Tibial nerve (tissue), 4 donors: Measurements from ENCODE around the gene GRAMD1A. TPM values are rescaled to one million over a fixed set of nuclear protein-coding genes. Genes with fewer than 3 reads are reported as not detected.

Experiments
- DNase-seq, 2 donors: peaks; one replicate each; pipeline ENCODE4 v3.0.0-alpha.2; 2019; ENCODE audit warnings: low spot score in 2 of 2
- H3K27ac ChIP-seq, 4 donors: fragments of 200-600 bp; sonication (generic) in 3 of 4; one replicate each; pipeline ENCODE4 v1.5.1; 2017 to 2019; ENCODE audit warnings: mild to moderate bottlenecking in 1 of 4
- H3K27me3 ChIP-seq, 2 donors: fragments of 200-600 bp; sonication (generic) in 1 of 2; one replicate each; pipeline versions ENCODE4 v1.5.1 to v1.6.0; 2017 to 2019
- H3K36me3 ChIP-seq, 3 donors: fragments of 200-600 bp; sonication (generic); one replicate each; pipeline ENCODE4 v1.5.1; 2018 to 2019
- H3K4me1 ChIP-seq, 4 donors: fragments of 200-600 bp; sonication (generic) in 3 of 4; one replicate each; pipeline ENCODE4 v1.5.1; 2017 to 2019
- H3K4me3 ChIP-seq, 4 donors: fragments of 200-600 bp; sonication (generic) in 3 of 4; one replicate each; pipeline ENCODE4 v1.5.1; 2017 to 2019; ENCODE audit warnings: mild to moderate bottlenecking in 1 of 4, moderate library complexity in 1 of 4
- H3K9me3 ChIP-seq, 4 donors: fragments of 200-600 bp; sonication (generic) in 3 of 4; one replicate each; pipeline ENCODE4 v1.5.1; 2017 to 2019
- EP300 ChIP-seq, 2 donors: sonication (generic); formaldehyde crosslinking; IDR thresholded peaks; one replicate each; pipeline ENCODE4 v1.6.1; 2017; ENCODE audit warnings: antibody characterized with exemption in 2 of 2, mild to moderate bottlenecking in 1 of 2
- POLR2A ChIP-seq, 2 donors: fragments of 450-650 bp; IDR thresholded peaks; one replicate each; pipeline ENCODE4 v1.6.1; 2017; ENCODE audit warnings: antibody characterized with exemption in 2 of 2, mild to moderate bottlenecking in 2 of 2, moderate library complexity in 2 of 2
- WGBS, 2 donors: methylation state at CpG; one replicate each; pipeline ENCODE4 v1.1.5; 2018; 5-methylcytosine and 5-hydroxymethylcytosine counted together
- total RNA-seq, 4 donors: library from RNA; depleted of rRNA; stranded (reverse); fragments of >200 nt; gene quantifications; one replicate each; pipeline ENCODE4 v1.1.0, GENCODE V29; 2016
- TF ChIP-seq, protein P1 (sequence below), 5 experiments: fragments of 200-600 bp in 3 of 5; fragments of 450-650 bp in 2 of 5; sonication (generic) in 3 of 5; IDR thresholded peaks; one replicate each; pipeline ENCODE4 v1.5.1; 2016 to 2019; ENCODE audit warnings: antibody characterized with exemption in 5 of 5, mild to moderate bottlenecking in 3 of 5, moderate library complexity in 2 of 5

The GRAMD1A gene
- total RNA-seq, 4 donors from 2014 or later, result 53.1 to 108 (median 61.6) TPM

DNA sequence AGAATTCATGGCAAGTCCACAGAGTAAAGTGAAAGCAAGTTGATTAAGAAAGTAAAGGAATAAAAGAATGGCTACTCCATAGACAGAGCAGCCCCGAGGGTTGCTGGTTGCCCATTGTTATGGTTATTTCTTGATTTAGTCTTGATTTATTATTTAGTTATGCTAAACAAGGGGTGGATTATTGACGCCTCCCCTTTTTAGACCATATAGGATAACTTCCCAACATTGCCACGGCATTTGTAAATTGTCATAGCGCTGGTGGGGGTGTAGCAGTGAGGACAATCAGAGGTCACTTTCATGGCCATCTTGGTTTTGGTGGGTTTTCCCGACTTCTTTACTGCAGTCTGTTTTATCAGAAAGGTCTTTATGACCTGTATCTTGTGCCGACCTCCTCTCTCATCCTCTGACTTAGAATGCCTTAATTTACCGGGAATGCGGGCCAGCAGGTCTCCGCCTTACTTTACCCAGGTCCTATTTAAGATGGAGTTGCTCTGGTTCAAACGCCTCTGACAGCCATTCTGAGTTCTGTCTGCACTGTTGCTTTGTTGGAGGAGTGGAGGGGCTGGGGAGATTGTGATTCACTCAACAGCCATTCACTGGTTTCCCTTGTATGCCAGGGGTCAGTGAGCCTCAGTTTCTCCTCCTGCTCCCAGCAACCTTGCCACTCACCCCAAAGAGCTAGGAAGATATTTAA, 69.0 kb downstream of the GRAMD1A start:
- Histone ChIP-seq H3K27ac (no peak overlapping the region), H3K4me1 (peaks cover 0 to 19% (median 2%) of the 10 kb centered on the region in 4 donors), H3K9me3 (peaks cover 0 to 11% (median 0%) of the 10 kb centered on the region in 4 donors), H3K4me3 (no peak overlapping the region), H3K27me3 (no peaks in the 10 kb centered on the region), H3K36me3 (no peaks in the 10 kb centered on the region)
- 61 to 62% methylated on average over 10 of the region's 10 CpGs for WGBS, 2 donors
- DNase-seq, result no peak
- TF ChIP-seq, protein P1, sequence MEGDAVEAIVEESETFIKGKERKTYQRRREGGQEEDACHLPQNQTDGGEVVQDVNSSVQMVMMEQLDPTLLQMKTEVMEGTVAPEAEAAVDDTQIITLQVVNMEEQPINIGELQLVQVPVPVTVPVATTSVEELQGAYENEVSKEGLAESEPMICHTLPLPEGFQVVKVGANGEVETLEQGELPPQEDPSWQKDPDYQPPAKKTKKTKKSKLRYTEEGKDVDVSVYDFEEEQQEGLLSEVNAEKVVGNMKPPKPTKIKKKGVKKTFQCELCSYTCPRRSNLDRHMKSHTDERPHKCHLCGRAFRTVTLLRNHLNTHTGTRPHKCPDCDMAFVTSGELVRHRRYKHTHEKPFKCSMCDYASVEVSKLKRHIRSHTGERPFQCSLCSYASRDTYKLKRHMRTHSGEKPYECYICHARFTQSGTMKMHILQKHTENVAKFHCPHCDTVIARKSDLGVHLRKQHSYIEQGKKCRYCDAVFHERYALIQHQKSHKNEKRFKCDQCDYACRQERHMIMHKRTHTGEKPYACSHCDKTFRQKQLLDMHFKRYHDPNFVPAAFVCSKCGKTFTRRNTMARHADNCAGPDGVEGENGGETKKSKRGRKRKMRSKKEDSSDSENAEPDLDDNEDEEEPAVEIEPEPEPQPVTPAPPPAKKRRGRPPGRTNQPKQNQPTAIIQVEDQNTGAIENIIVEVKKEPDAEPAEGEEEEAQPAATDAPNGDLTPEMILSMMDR (IDR thresholded peaks at IDR 0.05), result no peak
- TF ChIP-seq POLR2A (IDR thresholded peaks at IDR 0.05) (no peak), EP300 (IDR thresholded peaks at IDR 0.05) (no peak)

DNA sequence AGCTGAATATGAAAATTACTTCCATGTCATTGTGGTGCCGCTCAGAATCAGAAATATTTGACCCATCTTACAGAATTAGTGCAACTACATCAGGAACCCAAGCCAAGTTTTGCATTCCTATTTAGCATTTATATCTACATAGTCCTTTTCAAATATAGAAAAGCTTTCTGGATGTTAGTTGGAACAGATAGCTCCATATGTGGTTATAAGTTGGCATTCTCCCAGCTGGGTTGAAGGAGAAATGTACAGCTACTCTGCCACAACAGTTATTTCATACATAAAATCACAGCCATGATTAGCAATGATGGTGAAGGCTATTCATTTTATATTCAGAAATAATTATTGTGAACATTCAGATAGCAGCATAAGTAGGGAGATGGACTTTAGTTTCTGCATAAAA, 69.6 kb downstream of the GRAMD1A start:
- no peak overlapping the region for H3K4me3 ChIP-seq
- WGBS, 2 donors, result 26 to 48% methylated on average over 1 of the region's 1 CpG

DNA sequence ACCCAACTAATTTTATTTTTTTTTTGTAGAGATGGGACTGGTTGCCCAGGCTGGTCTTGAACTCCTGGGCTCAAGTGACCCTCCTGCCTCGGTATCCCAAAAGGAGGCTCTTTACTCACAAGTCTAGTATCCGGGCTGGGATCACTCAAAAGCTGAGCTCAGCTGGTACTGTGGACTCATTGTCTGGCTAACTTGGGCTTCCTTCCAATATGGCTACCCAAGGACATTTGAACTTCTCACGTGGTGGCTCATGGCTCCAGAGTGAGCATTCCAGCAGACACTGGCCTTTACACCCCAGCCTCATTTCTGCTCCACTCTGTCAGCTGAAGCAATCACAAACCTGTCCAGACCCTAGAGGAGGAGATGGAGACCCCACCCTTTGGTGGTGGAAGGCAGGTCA, 70.3 kb downstream of the GRAMD1A start:
- no peak for TF ChIP-seq EP300 (IDR thresholded peaks at IDR 0.05)
- TF ChIP-seq, protein P1 (IDR thresholded peaks at IDR 0.05), result no peak
- no peak for TF ChIP-seq POLR2A (IDR thresholded peaks at IDR 0.05)
- peaks cover 0 to 11% (median 0%) of the 10 kb centered on the region in 4 donors for H3K9me3 ChIP-seq
- no peaks in the 10 kb centered on the region for H3K27me3 ChIP-seq
- no peaks in the 10 kb centered on the region for H3K36me3 ChIP-seq
- no peak overlapping the region for H3K4me3 ChIP-seq
- peaks cover 0 to 19% (median 2%) of the 10 kb centered on the region in 4 donors for H3K4me1 ChIP-seq
- no peak for DNase-seq
- H3K27ac ChIP-seq, result no peak overlapping the region
- WGBS, 2 donors, result 67 to 76% methylated on average over 3 of the region's 3 CpGs

More for the DNA sequence above, 69.6 kb downstream of the GRAMD1A start:
- Histone ChIP-seq H3K27ac (no peak overlapping the region), H3K36me3 (no peaks in the 10 kb centered on the region), H3K4me1 (peaks cover 0 to 19% (median 2%) of the 10 kb centered on the region in 4 donors), H3K27me3 (no peaks in the 10 kb centered on the region), H3K9me3 (peaks cover 0 to 11% (median 0%) of the 10 kb centered on the region in 4 donors)
- TF ChIP-seq EP300 (IDR thresholded peaks at IDR 0.05) (no peak), POLR2A (IDR thresholded peaks at IDR 0.05) (no peak)
- TF ChIP-seq, protein P1 (IDR thresholded peaks at IDR 0.05), result no peak
- no peak for DNase-seq

DNA sequence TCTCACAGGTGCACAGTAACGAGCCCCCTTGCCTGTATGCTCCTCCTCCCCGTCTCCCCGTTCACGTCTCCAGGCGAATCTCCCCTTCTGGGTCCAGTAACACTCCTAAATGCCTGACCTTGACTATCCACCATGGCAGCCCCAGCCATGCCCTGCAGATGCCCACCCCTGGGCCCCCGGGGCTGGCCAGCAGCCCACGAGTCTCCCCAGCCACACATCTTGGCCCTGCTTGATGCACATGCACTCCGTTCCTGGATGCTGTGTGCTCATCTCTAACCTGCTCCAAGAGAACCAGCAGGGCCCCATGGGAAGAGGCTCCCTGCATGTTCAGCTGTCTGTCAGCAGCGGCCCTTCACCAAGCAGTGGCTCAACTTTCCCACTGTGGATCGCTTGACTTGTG, 73.4 kb downstream of the GRAMD1A start:
- 72 to 83% methylated on average over 10 of the region's 10 CpGs for WGBS, 2 donors

DNA sequence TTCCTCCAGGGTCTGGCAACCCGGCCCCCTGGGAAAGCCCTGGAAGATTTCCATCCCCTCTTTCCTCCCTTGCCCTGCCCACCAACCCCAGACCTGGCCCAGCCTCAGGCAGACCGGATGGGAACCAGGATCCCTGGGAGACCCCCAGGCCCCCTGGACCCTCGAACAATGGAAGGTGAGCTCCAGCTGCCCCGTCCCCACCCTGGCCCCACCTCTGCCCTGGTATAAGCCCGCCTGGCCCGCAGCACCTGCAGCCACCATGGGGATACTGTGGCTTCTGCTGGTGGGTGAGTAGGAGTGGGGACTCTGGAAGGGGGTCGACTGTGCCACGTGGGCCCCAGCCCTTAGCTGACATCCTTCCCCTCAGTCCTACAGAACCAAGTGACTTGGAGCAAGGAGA, 73.8 kb downstream of the GRAMD1A start:
- TF ChIP-seq EP300 (IDR thresholded peaks at IDR 0.05) (no peak), POLR2A (IDR thresholded peaks at IDR 0.05) (no peak)
- TF ChIP-seq, protein P1 (IDR thresholded peaks at IDR 0.05), result no peak
- 73 to 77% methylated on average over 8 of the region's 8 CpGs for WGBS, 2 donors
- no peak overlapping the region for H3K27ac ChIP-seq
- no peak overlapping the region for H3K4me3 ChIP-seq
- H3K36me3 ChIP-seq, result no peaks in the 10 kb centered on the region
- H3K27me3 ChIP-seq, result no peaks in the 10 kb centered on the region
- H3K9me3 ChIP-seq, result peaks cover 0 to 11% (median 0%) of the 10 kb centered on the region in 4 donors
- no peak for DNase-seq
- H3K4me1 ChIP-seq, result peaks cover 0 to 8% (median 0%) of the 10 kb centered on the region in 4 donors

More for the DNA sequence above, 73.4 kb downstream of the GRAMD1A start:
- Histone ChIP-seq H3K9me3 (peaks cover 0 to 11% (median 0%) of the 10 kb centered on the region in 4 donors), H3K27ac (no peak overlapping the region), H3K27me3 (no peaks in the 10 kb centered on the region), H3K36me3 (no peaks in the 10 kb centered on the region), H3K4me3 (no peak overlapping the region), H3K4me1 (peaks cover 0 to 11% (median 0%) of the 10 kb centered on the region in 4 donors)
- TF ChIP-seq, protein P1 (IDR thresholded peaks at IDR 0.05), result no peak
- no peak for TF ChIP-seq EP300 (IDR thresholded peaks at IDR 0.05)
- TF ChIP-seq POLR2A (IDR thresholded peaks at IDR 0.05), result no peak
- DNase-seq, result no peak
